Mesenchymal stem cell (in vitro differentiated cells and primary cell): ENCODE measurements around the gene GBP2.

ENCODE experiments used
- DNase-seq: peaks from one replicate; pipeline ENCODE4 v3.0.0-alpha.2; 2013
- H2AFZ ChIP-seq: one replicate; pipeline ENCODE4 v1.6.1; 2013; ENCODE audit warnings: low read depth, mild to moderate bottlenecking, control low read depth, inconsistent platforms, low read length, moderate library complexity
- H2AK5ac ChIP-seq: 2 replicates; pipeline ENCODE4 v1.6.1; 2013; ENCODE audit warnings: low read length, moderate library complexity, mild to moderate bottlenecking, inconsistent platforms; ENCODE audit not compliant: severe bottlenecking
- H2BK120ac ChIP-seq: one replicate; pipeline ENCODE4 v1.6.1; 2013; ENCODE audit warnings: low read depth, mild to moderate bottlenecking, inconsistent platforms, low read length, moderate library complexity
- H2BK12ac ChIP-seq, 2 experiments: one replicate each; pipeline ENCODE4 v1.6.1; 2013; ENCODE audit warnings: inconsistent platforms in 2 of 2, low read length in 2 of 2, mild to moderate bottlenecking in 2 of 2, moderate library complexity in 2 of 2, control low read depth in 1 of 2
- H2BK15ac ChIP-seq: one replicate; pipeline ENCODE4 v1.6.1; 2013; ENCODE audit warnings: mild to moderate bottlenecking, low read depth, inconsistent platforms; ENCODE audit not compliant: poor library complexity, severe bottlenecking
- H2BK5ac ChIP-seq: 2 replicates; pipeline ENCODE4 v1.6.1; 2013; ENCODE audit warnings: low read depth, mild to moderate bottlenecking, low read length, control low read depth, inconsistent platforms; ENCODE audit not compliant: poor library complexity, severe bottlenecking
- H3K14ac ChIP-seq, 2 experiments: one replicate each; pipeline ENCODE4 v1.6.1; 2013; ENCODE audit warnings: inconsistent platforms in 2 of 2, low read length in 2 of 2, control low read depth in 1 of 2, mild to moderate bottlenecking in 1 of 2, moderate library complexity in 1 of 2
- H3K18ac ChIP-seq, 2 experiments: one replicate each; pipeline ENCODE4 v1.6.1; 2013; ENCODE audit warnings: inconsistent platforms in 2 of 2, low read length in 2 of 2, control low read depth in 1 of 2, low read depth in 1 of 2, mild to moderate bottlenecking in 1 of 2
- H3K23ac ChIP-seq, 2 experiments: one replicate each; pipeline ENCODE4 v1.6.1; 2013; ENCODE audit warnings: inconsistent platforms in 2 of 2, low read length in 2 of 2, mild to moderate bottlenecking in 2 of 2, moderate library complexity in 2 of 2, control low read depth in 1 of 2
- H3K27ac ChIP-seq: 2 replicates; pipeline ENCODE4 v1.5.1; 2013; ENCODE audit warnings: mild to moderate bottlenecking, moderate library complexity, low read length, control low read depth, inconsistent platforms; ENCODE audit not compliant: poor library complexity, severe bottlenecking
- H3K27me3 ChIP-seq, 2 experiments: 2 replicates each; pipeline versions ENCODE4 v1.6.1 to v1.7.0; 2013; ENCODE audit warnings: low read length in 2 of 2, mild to moderate bottlenecking in 2 of 2, moderate library complexity in 2 of 2, control low read depth in 1 of 2, inconsistent platforms in 1 of 2; ENCODE audit not compliant: control insufficient read depth in 1 of 2, insufficient read depth in 1 of 2
- H3K36me3 ChIP-seq, 2 experiments: 2 replicates each; pipeline versions ENCODE4 v1.6.1 to v1.7.0; 2013; ENCODE audit warnings: low read length in 2 of 2, control low read depth in 1 of 2, inconsistent platforms in 1 of 2, low read depth in 1 of 2, mild to moderate bottlenecking in 1 of 2; ENCODE audit not compliant: insufficient read depth in 2 of 2, control insufficient read depth in 1 of 2
- H3K4ac ChIP-seq, 2 experiments: one replicate each; pipeline ENCODE4 v1.6.1; 2013; ENCODE audit warnings: inconsistent platforms in 2 of 2, low read length in 2 of 2, mild to moderate bottlenecking in 2 of 2, moderate library complexity in 2 of 2, control low read depth in 1 of 2, low read depth in 1 of 2
- H3K4me1 ChIP-seq: 2 replicates; pipeline ENCODE4 v1.6.1; 2013; ENCODE audit warnings: low read depth, low read length, control low read depth; ENCODE audit not compliant: control insufficient read depth, insufficient read depth
- H3K4me2 ChIP-seq: 2 replicates; pipeline ENCODE4 v1.6.1; 2013; ENCODE audit warnings: low read length, mild to moderate bottlenecking, inconsistent platforms; ENCODE audit not compliant: poor library complexity, severe bottlenecking
- H3K4me3 ChIP-seq, 2 experiments: 2 replicates each; pipeline versions ENCODE4 v1.5.1 to v1.7.0; 2013; ENCODE audit warnings: low read length in 2 of 2, mild to moderate bottlenecking in 2 of 2, control low read depth in 1 of 2, low read depth in 1 of 2; ENCODE audit not compliant: insufficient read depth in 1 of 2
- H3K79me1 ChIP-seq: replicated peaks from 2 replicates; pipeline ENCODE4 v1.6.1; 2013; ENCODE audit warnings: mild to moderate bottlenecking, control low read depth, low read length, inconsistent platforms; ENCODE audit not compliant: poor library complexity, severe bottlenecking
- H3K9ac ChIP-seq: 2 replicates; pipeline ENCODE4 v1.7.0; 2013; ENCODE audit warnings: mild to moderate bottlenecking, low read length, moderate library complexity
- H3K9me3 ChIP-seq: 2 replicates; pipeline ENCODE4 v1.7.0; 2013; ENCODE audit warnings: mild to moderate bottlenecking, low read length; ENCODE audit not compliant: control insufficient read depth
- H4K8ac ChIP-seq: one replicate; pipeline ENCODE4 v1.6.1; 2013; ENCODE audit warnings: inconsistent platforms, mild to moderate bottlenecking, low read length, moderate library complexity
- H4K91ac ChIP-seq: one replicate; pipeline ENCODE4 v1.6.1; 2013; ENCODE audit warnings: mild to moderate bottlenecking, low read length, inconsistent platforms
- whole genome bisulfite sequencing: methylation state at CpG from one replicate; pipeline ENCODE4 v1.1.7; 2013; ENCODE audit warnings: mixed read lengths; 5-methylcytosine and 5-hydroxymethylcytosine counted together

The GBP2 gene

GRCh38 chr1:89063094-89063493 is 62.8 kb downstream of the GBP2 start:
- no peak overlapping the region for H2AK5ac ChIP-seq
- peaks cover 5% of the 10 kb centered on the region for H3K4me1 ChIP-seq
- no peak overlapping the region for H2BK15ac ChIP-seq
- H3K36me3 ChIP-seq: peaks cover 3 to 29% of the 10 kb centered on the region in 2 experiments
- no peak overlapping the region for H3K23ac ChIP-seq
- no peak overlapping the region for H2BK5ac ChIP-seq
- H3K4ac ChIP-seq: no peak overlapping the region
- H3K9ac ChIP-seq: peak overlapping the region; percentile 94
- H3K9me3 ChIP-seq: no peaks in the 10 kb centered on the region
- no peak overlapping the region for H4K91ac ChIP-seq
- H4K8ac ChIP-seq: no peak overlapping the region
- no peak overlapping the region for H3K27ac ChIP-seq
- peak overlapping the region in 1 of 2 experiments; percentile 80 for H3K4me3 ChIP-seq
- H3K14ac ChIP-seq: no peak overlapping the region
- 91% methylated on average over 2 of the region's 3 CpGs for WGBS
- H2BK120ac ChIP-seq: no peak overlapping the region
- H3K18ac ChIP-seq: no peak overlapping the region
- peak overlapping the region; percentile 22 for H3K4me2 ChIP-seq
- H2BK12ac ChIP-seq: no peak overlapping the region
- DNase-seq: no peak
- H3K79me1 ChIP-seq: peaks cover 4% of the 10 kb centered on the region
- H3K27me3 ChIP-seq: no peaks in the 10 kb centered on the region
- H2AFZ ChIP-seq: no peak overlapping the region

- Histone ChIP-seq H2BK120ac (no peak overlapping the region), H3K4ac (no peak overlapping the region), H3K4me3 (no peak overlapping the region), H3K18ac (no peak overlapping the region), H4K91ac (no peak overlapping the region), H3K27ac (no peak overlapping the region), H3K27me3 (no peaks in the 10 kb centered on the region), H2BK5ac (no peak overlapping the region), H3K9ac (no peak overlapping the region), H3K23ac (no peak overlapping the region), H3K9me3 (no peaks in the 10 kb centered on the region), H2BK15ac (no peak overlapping the region), H3K79me1 (peaks cover 4% of the 10 kb centered on the region), H3K4me2 (no peak overlapping the region), H3K4me1 (peaks cover 5% of the 10 kb centered on the region), H3K36me3 (peaks cover 6 to 59% of the 10 kb centered on the region in 2 experiments), H4K8ac (no peak overlapping the region), H2BK12ac (no peak overlapping the region), H2AK5ac (no peak overlapping the region), H3K14ac (no peak overlapping the region), H2AFZ (no peak overlapping the region)
- 81% methylated on average over 3 of the region's 5 CpGs for whole genome bisulfite sequencing
- no peak for DNase-seq
Observed at GRCh38 chr1:89060091-89060490, 65.8 kb downstream of the GBP2 start.
